ENCODE data around the gene TRPM5. TPM values are rescaled to one million over a fixed set of nuclear protein-coding genes. Genes with fewer than 3 reads are reported as not detected.

Gene TRPM5
- total and polyA plus RNA-seq, 2 donors: 0.05 to 0.11 TPM

- Histone ChIP-seq H3K4me1 (ENCODE audit: insufficient read depth) (no peaks in the 10 kb centered on the region), H3K27ac (ENCODE audit: low read depth) (no peak overlapping the region), H3K36me3 (ENCODE audit: insufficient read depth) (no peaks in the 10 kb centered on the region), H3K4me3 (ENCODE audit: low read depth, low read length) (no peak overlapping the region)
- DNase-seq (ENCODE audit: extremely low spot score): peak; percentile 69
- 37% methylated on average over 20 of the region's 20 CpGs for WGBS
Observed at GRCh38 chr11:2452321-2453012, 8.2 kb upstream of the TRPM5 start.

- DNase-seq (ENCODE audit: extremely low spot score): no peak
- 63% methylated on average over 6 of the region's 6 CpGs for WGBS
- Histone ChIP-seq H3K36me3 (ENCODE audit: insufficient read depth) (no peaks in the 10 kb centered on the region), H3K4me1 (ENCODE audit: insufficient read depth) (no peaks in the 10 kb centered on the region), H3K4me3 (ENCODE audit: low read depth, low read length) (no peak overlapping the region), H3K27ac (ENCODE audit: low read depth) (no peak overlapping the region)
Observed at GRCh38 chr11:2451916-2452315, 7.6 kb upstream of the TRPM5 start.

GRCh38 chr11:2451336-2451735 lies 7.0 kb upstream of the TRPM5 start:
- Histone ChIP-seq H3K4me3 (ENCODE audit: low read depth, low read length) (no peak overlapping the region), H3K4me1 (ENCODE audit: insufficient read depth) (no peaks in the 10 kb centered on the region), H3K36me3 (ENCODE audit: insufficient read depth) (no peaks in the 10 kb centered on the region), H3K27ac (ENCODE audit: low read depth) (no peak overlapping the region)
- no peak for DNase-seq (ENCODE audit: extremely low spot score)
- 92% methylated on average over 15 of the region's 15 CpGs for WGBS

- Histone ChIP-seq H3K4me1 (ENCODE audit: insufficient read depth) (no peaks in the 10 kb centered on the region), H3K27ac (ENCODE audit: low read depth) (no peak overlapping the region), H3K4me3 (ENCODE audit: low read depth, low read length) (no peak overlapping the region), H3K36me3 (ENCODE audit: insufficient read depth) (no peaks in the 10 kb centered on the region)
- 84% methylated on average over 19 of the region's 19 CpGs for WGBS
- DNase-seq (ENCODE audit: extremely low spot score): no peak
Observed at GRCh38 chr11:2450321-2451041, 6.2 kb upstream of the TRPM5 start.

- H3K27ac ChIP-seq (ENCODE audit: low read depth): no peak overlapping the region
- H3K4me3 ChIP-seq (ENCODE audit: low read depth, low read length): no peak overlapping the region
- no peak for DNase-seq (ENCODE audit: extremely low spot score)
- WGBS: 81% methylated on average over 26 of the region's 26 CpGs
- H3K36me3 ChIP-seq (ENCODE audit: insufficient read depth): no peaks in the 10 kb centered on the region
- no peaks in the 10 kb centered on the region for H3K4me1 ChIP-seq (ENCODE audit: insufficient read depth)
Observed at GRCh38 chr11:2449548-2450320, 5.4 kb upstream of the TRPM5 start.

GRCh38 chr11:2448661-2449547 lies 4.6 kb upstream of the TRPM5 start:
- DNase-seq (ENCODE audit: extremely low spot score): no peak
- Histone ChIP-seq H3K36me3 (ENCODE audit: insufficient read depth) (no peaks in the 10 kb centered on the region), H3K4me1 (ENCODE audit: insufficient read depth) (no peaks in the 10 kb centered on the region), H3K4me3 (ENCODE audit: low read depth, low read length) (no peak overlapping the region), H3K27ac (ENCODE audit: low read depth) (no peak overlapping the region)
- 91% methylated on average over 21 of the region's 21 CpGs for WGBS

- 83% methylated on average over 10 of the region's 10 CpGs for WGBS
- Histone ChIP-seq H3K4me3 (ENCODE audit: low read depth, low read length) (no peak overlapping the region), H3K4me1 (ENCODE audit: insufficient read depth) (no peaks in the 10 kb centered on the region), H3K27ac (ENCODE audit: low read depth) (no peak overlapping the region), H3K36me3 (ENCODE audit: insufficient read depth) (no peaks in the 10 kb centered on the region)
- DNase-seq (ENCODE audit: extremely low spot score): no peak
Observed at GRCh38 chr11:2447951-2448650, 3.8 kb upstream of the TRPM5 start.

- no peaks in the 10 kb centered on the region for H3K4me1 ChIP-seq (ENCODE audit: insufficient read depth)
- no peaks in the 10 kb centered on the region for H3K36me3 ChIP-seq (ENCODE audit: insufficient read depth)
- no peak overlapping the region for H3K4me3 ChIP-seq (ENCODE audit: low read depth, low read length)
- 74% methylated on average over 12 of the region's 12 CpGs for WGBS
- no peak for DNase-seq (ENCODE audit: extremely low spot score)
- H3K27ac ChIP-seq (ENCODE audit: low read depth): no peak overlapping the region
Observed at GRCh38 chr11:2447253-2447950, 3.1 kb upstream of the TRPM5 start.

- DNase-seq (ENCODE audit: extremely low spot score): no peak
- 73% methylated on average over 15 of the region's 15 CpGs for WGBS
- no peaks in the 10 kb centered on the region for H3K36me3 ChIP-seq (ENCODE audit: insufficient read depth)
- H3K4me1 ChIP-seq (ENCODE audit: insufficient read depth): no peaks in the 10 kb centered on the region
- no peak overlapping the region for H3K4me3 ChIP-seq (ENCODE audit: low read depth, low read length)
- no peak overlapping the region for H3K27ac ChIP-seq (ENCODE audit: low read depth)
Observed at GRCh38 chr11:2446590-2447252, 2.4 kb upstream of the TRPM5 start.

- Histone ChIP-seq H3K36me3 (ENCODE audit: insufficient read depth) (no peaks in the 10 kb centered on the region), H3K4me3 (ENCODE audit: low read depth, low read length) (peak overlapping the region; percentile 48), H3K27ac (ENCODE audit: low read depth) (no peak overlapping the region), H3K4me1 (ENCODE audit: insufficient read depth) (no peaks in the 10 kb centered on the region)
- 57% methylated on average over 23 of the region's 23 CpGs for WGBS
- DNase-seq (ENCODE audit: extremely low spot score): no peak
Observed at GRCh38 chr11:2445746-2446551, 1.6 kb upstream of the TRPM5 start.

Data from urinary bladder (tissue), 4 donors.